ENCODE measurements around the gene PPP6R3. TPM values are rescaled to one million over a fixed set of nuclear protein-coding genes. Genes with fewer than 3 reads are reported as not detected.

The PPP6R3 gene
- total and polyA plus RNA-seq, 2 of the 8 experiments (the other 6 are each of a cell fraction or from before 2014, with no cell fraction given), result 44.6 to 150 TPM

DNA sequence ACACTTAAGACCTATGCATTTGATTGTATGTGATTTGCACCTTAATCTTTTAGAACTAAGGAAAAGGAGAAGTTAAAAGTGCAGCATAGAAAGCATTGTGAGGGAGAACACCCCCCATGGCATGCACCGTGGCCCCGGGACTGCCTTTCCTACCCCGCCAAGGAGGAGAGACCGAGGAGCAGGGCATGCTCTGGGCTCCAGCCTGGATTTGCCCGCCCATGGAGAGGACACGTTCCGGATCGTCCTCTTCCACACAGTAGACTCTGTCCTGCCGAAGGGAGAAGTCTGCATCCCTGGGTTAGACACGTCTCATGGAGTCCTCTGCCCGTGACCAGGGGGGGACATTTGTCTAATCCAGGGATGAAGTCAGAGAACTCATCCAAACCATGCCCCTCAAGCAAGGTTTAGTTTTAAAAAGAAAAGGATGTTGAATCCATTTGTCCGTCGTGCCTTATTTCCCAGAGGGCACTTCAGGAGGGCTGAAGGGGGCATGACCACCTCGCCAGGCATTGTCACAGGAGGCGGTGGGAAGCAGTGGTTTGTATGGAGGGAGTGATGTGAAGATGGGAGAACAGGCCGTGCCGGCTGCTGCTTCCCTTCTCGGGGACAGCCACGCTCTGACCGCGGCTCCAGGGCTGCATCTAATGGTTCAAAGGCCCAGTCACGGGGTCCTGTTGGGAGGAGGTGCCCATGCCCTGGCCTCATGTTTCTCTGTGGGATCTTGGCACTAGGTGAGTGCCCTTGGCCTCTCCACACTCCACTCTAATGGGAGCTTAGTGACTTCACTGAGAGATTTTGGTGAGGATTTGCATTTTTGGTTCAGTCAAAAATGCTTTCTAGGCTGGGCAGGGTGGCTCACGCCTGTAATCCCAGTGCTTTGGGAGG, 157.6 kb downstream of the PPP6R3 start (continued):
- TF ChIP-seq NANOG (IDR thresholded peaks at IDR 0.05; ENCODE audit: insufficient read depth, low read depth, low read length, poor library complexity, severe bottlenecking) (no peak), GABPA (IDR thresholded peaks at IDR 0.05; ENCODE audit: borderline replicate concordance, insufficient read depth, low read length) (no peak), GTF2F1 (IDR thresholded peaks at IDR 0.05; ENCODE audit: borderline replicate concordance, low read depth, low read length) (no peak), TEAD4 (IDR thresholded peaks at IDR 0.05; ENCODE audit: low read depth, low read length) (no peak), RAD21 (IDR thresholded peaks at IDR 0.05 in 1 of 2, conservative IDR thresholded peaks at IDR 0.05 in 1 of 2; ENCODE audit: low read depth in 2 of 2, low read length in 2 of 2) (no peak), KDM4A (IDR thresholded peaks at IDR 0.05; ENCODE audit: low read depth, low read length, severe bottlenecking) (no peak)
- TF ChIP-seq, protein P1, sequence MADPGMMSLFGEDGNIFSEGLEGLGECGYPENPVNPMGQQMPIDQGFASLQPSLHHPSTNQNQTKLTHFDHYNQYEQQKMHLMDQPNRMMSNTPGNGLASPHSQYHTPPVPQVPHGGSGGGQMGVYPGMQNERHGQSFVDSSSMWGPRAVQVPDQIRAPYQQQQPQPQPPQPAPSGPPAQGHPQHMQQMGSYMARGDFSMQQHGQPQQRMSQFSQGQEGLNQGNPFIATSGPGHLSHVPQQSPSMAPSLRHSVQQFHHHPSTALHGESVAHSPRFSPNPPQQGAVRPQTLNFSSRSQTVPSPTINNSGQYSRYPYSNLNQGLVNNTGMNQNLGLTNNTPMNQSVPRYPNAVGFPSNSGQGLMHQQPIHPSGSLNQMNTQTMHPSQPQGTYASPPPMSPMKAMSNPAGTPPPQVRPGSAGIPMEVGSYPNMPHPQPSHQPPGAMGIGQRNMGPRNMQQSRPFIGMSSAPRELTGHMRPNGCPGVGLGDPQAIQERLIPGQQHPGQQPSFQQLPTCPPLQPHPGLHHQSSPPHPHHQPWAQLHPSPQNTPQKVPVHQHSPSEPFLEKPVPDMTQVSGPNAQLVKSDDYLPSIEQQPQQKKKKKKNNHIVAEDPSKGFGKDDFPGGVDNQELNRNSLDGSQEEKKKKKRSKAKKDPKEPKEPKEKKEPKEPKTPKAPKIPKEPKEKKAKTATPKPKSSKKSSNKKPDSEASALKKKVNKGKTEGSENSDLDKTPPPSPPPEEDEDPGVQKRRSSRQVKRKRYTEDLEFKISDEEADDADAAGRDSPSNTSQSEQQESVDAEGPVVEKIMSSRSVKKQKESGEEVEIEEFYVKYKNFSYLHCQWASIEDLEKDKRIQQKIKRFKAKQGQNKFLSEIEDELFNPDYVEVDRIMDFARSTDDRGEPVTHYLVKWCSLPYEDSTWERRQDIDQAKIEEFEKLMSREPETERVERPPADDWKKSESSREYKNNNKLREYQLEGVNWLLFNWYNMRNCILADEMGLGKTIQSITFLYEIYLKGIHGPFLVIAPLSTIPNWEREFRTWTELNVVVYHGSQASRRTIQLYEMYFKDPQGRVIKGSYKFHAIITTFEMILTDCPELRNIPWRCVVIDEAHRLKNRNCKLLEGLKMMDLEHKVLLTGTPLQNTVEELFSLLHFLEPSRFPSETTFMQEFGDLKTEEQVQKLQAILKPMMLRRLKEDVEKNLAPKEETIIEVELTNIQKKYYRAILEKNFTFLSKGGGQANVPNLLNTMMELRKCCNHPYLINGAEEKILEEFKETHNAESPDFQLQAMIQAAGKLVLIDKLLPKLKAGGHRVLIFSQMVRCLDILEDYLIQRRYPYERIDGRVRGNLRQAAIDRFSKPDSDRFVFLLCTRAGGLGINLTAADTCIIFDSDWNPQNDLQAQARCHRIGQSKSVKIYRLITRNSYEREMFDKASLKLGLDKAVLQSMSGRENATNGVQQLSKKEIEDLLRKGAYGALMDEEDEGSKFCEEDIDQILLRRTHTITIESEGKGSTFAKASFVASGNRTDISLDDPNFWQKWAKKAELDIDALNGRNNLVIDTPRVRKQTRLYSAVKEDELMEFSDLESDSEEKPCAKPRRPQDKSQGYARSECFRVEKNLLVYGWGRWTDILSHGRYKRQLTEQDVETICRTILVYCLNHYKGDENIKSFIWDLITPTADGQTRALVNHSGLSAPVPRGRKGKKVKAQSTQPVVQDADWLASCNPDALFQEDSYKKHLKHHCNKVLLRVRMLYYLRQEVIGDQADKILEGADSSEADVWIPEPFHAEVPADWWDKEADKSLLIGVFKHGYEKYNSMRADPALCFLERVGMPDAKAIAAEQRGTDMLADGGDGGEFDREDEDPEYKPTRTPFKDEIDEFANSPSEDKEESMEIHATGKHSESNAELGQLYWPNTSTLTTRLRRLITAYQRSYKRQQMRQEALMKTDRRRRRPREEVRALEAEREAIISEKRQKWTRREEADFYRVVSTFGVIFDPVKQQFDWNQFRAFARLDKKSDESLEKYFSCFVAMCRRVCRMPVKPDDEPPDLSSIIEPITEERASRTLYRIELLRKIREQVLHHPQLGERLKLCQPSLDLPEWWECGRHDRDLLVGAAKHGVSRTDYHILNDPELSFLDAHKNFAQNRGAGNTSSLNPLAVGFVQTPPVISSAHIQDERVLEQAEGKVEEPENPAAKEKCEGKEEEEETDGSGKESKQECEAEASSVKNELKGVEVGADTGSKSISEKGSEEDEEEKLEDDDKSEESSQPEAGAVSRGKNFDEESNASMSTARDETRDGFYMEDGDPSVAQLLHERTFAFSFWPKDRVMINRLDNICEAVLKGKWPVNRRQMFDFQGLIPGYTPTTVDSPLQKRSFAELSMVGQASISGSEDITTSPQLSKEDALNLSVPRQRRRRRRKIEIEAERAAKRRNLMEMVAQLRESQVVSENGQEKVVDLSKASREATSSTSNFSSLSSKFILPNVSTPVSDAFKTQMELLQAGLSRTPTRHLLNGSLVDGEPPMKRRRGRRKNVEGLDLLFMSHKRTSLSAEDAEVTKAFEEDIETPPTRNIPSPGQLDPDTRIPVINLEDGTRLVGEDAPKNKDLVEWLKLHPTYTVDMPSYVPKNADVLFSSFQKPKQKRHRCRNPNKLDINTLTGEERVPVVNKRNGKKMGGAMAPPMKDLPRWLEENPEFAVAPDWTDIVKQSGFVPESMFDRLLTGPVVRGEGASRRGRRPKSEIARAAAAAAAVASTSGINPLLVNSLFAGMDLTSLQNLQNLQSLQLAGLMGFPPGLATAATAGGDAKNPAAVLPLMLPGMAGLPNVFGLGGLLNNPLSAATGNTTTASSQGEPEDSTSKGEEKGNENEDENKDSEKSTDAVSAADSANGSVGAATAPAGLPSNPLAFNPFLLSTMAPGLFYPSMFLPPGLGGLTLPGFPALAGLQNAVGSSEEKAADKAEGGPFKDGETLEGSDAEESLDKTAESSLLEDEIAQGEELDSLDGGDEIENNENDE (IDR thresholded peaks at IDR 0.05; ENCODE audit: insufficient replicate concordance, low read length), result no peak
